Central memory CD8-positive, alpha-beta T cell (primary cell): ENCODE measurements around the gene CHST13.
"Not testable (repeated sequence)": the region's sequence is repeated elsewhere in the genome, so short reads cannot be mapped to it uniquely, and the experiment has no call there.

Experiments
- ATAC-seq: fragments of 150-1000 bp; cut with Tn5 transposase; replicated peaks from 2 replicates; pipeline ENCODE4 v1.10.0; 2022; ENCODE audit warnings: mild to moderate bottlenecking, moderate FRiP score, moderate number of reproducible peaks; ENCODE audit not compliant: poor library complexity, severe bottlenecking; ENCODE audit errors: extremely low read depth
- DNase-seq, 2 donors: peaks; one replicate each; pipeline ENCODE4 v3.0.0; 2021; ENCODE audit warnings: low spot score in 2 of 2
- H3K27ac Mint-ChIP-seq: one replicate; pipeline ENCODE4 v1.8.0; 2022; ENCODE audit warnings: low read depth, mild to moderate bottlenecking, moderate library complexity, mixed read lengths
- H3K27me3 Mint-ChIP-seq: one replicate; pipeline ENCODE4 v1.8.0; 2022; ENCODE audit warnings: mixed read lengths
- H3K36me3 Mint-ChIP-seq: one replicate; pipeline ENCODE4 v1.8.0; 2022; ENCODE audit warnings: mild to moderate bottlenecking, moderate library complexity, mixed read lengths; ENCODE audit not compliant: insufficient read depth
- H3K4me1 Mint-ChIP-seq: one replicate; pipeline ENCODE4 v1.8.0; 2022; ENCODE audit warnings: mixed read lengths
- H3K4me3 Mint-ChIP-seq: one replicate; pipeline ENCODE4 v1.8.0; 2022; ENCODE audit warnings: mild to moderate bottlenecking, moderate library complexity, mixed read lengths
- H3K9me3 Mint-ChIP-seq: one replicate; pipeline ENCODE4 v1.8.0; 2022; ENCODE audit warnings: mixed read lengths

Gene CHST13

DNA sequence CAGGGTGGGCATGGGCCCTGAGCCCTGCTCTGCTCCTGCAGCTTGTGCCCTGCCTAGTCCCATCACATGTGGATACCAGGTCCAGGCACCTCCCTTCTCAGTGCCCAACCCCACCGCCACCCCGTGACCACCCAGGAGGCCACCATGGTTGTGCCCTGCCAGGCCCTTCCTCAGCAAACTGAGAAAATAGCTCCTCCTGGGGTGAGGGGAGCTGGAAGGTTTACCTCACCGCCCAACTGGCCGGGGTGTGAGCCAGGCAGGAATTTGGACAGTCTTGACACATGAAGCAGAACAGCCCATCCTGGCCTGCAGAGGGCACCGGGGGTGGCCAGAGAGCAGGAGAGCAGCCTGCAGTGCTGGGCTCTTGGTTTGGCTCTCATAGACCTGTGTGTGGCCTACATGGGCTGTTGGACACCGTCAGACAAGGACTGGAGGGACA lies 46.2 kb downstream of the CHST13 start:
- no peak overlapping the region for H3K27ac Mint-ChIP-seq
- DNase-seq (no peak), ATAC-seq (no peak)
- no peaks in the 10 kb centered on the region for H3K36me3 Mint-ChIP-seq
- no peaks in the 10 kb centered on the region for H3K4me1 Mint-ChIP-seq
- no peak overlapping the region for H3K4me3 Mint-ChIP-seq
- H3K27me3 Mint-ChIP-seq, result peaks cover 66% of the 10 kb centered on the region
- no peaks in the 10 kb centered on the region for H3K9me3 Mint-ChIP-seq

DNA sequence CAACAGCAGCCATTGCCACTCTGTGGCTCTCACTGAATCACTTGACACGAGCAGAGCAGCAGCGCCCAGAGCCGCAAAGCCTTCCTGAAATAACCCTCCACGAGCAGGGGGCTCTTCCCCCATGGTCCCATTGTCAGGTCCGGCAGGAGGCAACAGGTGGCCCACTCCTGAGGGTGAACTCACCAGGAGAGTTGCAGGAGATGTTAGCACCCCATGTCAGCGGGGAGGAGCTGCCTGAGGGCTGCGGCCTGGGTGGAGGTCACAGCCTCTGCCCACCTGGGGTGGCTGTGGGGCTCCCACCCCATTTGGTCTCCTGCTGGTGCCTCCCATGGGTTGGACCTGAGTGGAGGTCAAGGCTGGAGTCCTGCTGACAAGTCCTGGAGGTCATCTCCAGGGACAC lies 47.1 kb downstream of the CHST13 start:
- H3K4me3 Mint-ChIP-seq, result no peak overlapping the region
- H3K36me3 Mint-ChIP-seq, result no peaks in the 10 kb centered on the region
- peaks cover 66% of the 10 kb centered on the region for H3K27me3 Mint-ChIP-seq
- H3K9me3 Mint-ChIP-seq, result no peaks in the 10 kb centered on the region
- no peak for DNase-seq
- no peaks in the 10 kb centered on the region for H3K4me1 Mint-ChIP-seq
- no peak overlapping the region for H3K27ac Mint-ChIP-seq
- no peak for ATAC-seq

DNA sequence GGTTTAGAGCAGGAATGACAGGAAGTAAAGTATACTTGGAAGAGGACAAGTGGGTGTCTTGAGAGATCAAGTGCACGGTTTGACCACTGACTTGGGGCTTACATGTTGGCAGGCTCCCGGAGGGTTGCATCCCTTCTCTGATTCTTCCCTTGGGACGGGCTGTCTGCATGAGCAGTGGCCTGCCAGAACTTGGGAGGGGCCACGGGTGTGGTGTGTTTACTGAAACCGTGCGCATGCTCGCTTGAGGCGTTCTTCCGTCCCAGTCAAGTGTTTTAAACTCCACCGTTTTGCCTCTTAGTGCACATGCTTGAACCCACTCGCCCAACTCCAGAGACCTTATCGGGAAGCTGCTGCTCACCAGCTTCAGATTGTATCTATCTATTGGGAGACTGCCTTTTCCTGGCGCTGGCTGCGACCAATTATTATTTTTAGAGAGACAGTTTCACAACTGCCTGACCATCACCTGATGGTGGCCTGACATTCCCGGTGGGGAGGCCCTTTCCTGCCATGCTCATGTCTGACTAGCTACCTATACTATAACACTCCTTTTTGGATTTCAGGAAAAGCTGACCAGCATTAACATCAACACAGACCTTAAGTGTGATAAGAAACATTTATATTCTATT lies 49.6 kb downstream of the CHST13 start:
- no peak overlapping the region for H3K27ac Mint-ChIP-seq
- H3K9me3 Mint-ChIP-seq, result no peaks in the 10 kb centered on the region
- no peak overlapping the region for H3K4me3 Mint-ChIP-seq
- H3K27me3 Mint-ChIP-seq, result peaks cover 72% of the 10 kb centered on the region
- DNase-seq, result no peak
- no peak for ATAC-seq
- no peaks in the 10 kb centered on the region for H3K36me3 Mint-ChIP-seq
- H3K4me1 Mint-ChIP-seq, result no peaks in the 10 kb centered on the region

GRCh38 chr3:126577261-126577660 lies 53.3 kb downstream of the CHST13 start:
- ATAC-seq (no peak), DNase-seq (no peak)
- H3K9me3 Mint-ChIP-seq, result no peaks in the 10 kb centered on the region
- H3K36me3 Mint-ChIP-seq, result no peaks in the 10 kb centered on the region
- H3K4me3 Mint-ChIP-seq, result no peak overlapping the region
- H3K27me3 Mint-ChIP-seq, result peaks cover 92% of the 10 kb centered on the region
- no peaks in the 10 kb centered on the region for H3K4me1 Mint-ChIP-seq
- no peak overlapping the region for H3K27ac Mint-ChIP-seq

- no peak overlapping the region for H3K27ac Mint-ChIP-seq
- DNase-seq, result no peak
- H3K27me3 Mint-ChIP-seq, result peaks cover 78% of the 10 kb centered on the region
- no peak for ATAC-seq
- H3K4me1 Mint-ChIP-seq, result no peaks in the 10 kb centered on the region
- H3K36me3 Mint-ChIP-seq, result no peaks in the 10 kb centered on the region
- no peak overlapping the region for H3K4me3 Mint-ChIP-seq
- no peaks in the 10 kb centered on the region for H3K9me3 Mint-ChIP-seq
These were observed 54.7 kb downstream of the CHST13 start for GRCh38 chr3:126578702-126579101.

DNA sequence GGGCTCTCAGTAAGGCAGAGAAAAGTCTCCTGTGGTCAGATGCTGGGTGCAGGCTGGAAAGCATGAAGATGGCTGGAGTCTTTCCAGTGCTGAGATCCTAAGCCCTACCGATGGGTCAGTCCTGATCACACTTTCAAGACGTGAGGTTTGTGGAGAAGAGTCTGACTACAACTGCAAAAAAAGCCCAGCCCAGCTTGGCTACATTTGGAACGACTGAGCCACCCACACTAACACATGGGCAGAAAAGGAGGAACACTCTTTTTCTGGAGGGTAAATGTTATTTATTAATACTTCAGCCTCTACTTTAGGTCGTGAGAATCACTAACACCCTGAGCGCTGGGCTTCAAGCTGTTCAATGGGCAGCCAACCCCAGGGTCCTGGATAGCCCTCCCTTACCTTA lies 56.8 kb downstream of the CHST13 start:
- Mint-ChIP-seq H3K27ac (no peak overlapping the region), H3K36me3 (no peaks in the 10 kb centered on the region), H3K27me3 (peaks cover 58% of the 10 kb centered on the region), H3K4me1 (no peaks in the 10 kb centered on the region), H3K9me3 (no peaks in the 10 kb centered on the region), H3K4me3 (no peak overlapping the region)
- no peak for DNase-seq
- no peak for ATAC-seq

DNA sequence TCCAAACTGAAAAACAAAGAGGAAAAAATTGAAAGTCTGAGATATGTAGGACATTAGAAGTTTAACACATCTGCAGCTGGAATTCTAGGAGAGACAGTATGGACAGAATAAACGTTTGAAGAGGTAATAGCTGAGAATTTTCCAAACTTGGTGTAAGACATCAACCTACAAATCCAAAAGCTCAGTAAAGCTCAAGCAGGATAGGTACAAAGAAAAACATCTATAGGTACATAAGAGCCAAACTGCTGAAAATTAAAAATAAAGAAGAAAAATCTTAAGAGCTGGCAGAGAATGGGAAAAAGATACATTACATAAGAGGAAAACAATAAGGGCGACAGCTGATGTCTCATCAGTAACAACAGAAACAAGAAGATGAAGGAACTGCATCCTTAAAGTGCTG lies 57.6 kb downstream of the CHST13 start:
- Mint-ChIP-seq H3K9me3 (no peaks in the 10 kb centered on the region), H3K36me3 (no peaks in the 10 kb centered on the region), H3K27ac (no peak overlapping the region), H3K4me1 (no peaks in the 10 kb centered on the region), H3K4me3 (no peak overlapping the region), H3K27me3 (peaks cover 49% of the 10 kb centered on the region)
- ATAC-seq (no peak), DNase-seq (no peak)

GRCh38 chr3:126582311-126582710 lies 58.4 kb downstream of the CHST13 start:
- Mint-ChIP-seq H3K36me3 (no peaks in the 10 kb centered on the region), H3K4me3 (no peak overlapping the region), H3K4me1 (no peaks in the 10 kb centered on the region), H3K27me3 (peaks cover 42% of the 10 kb centered on the region), H3K9me3 (no peaks in the 10 kb centered on the region), H3K27ac (no peak overlapping the region)
- ATAC-seq (no peak), DNase-seq (no peak)

DNA sequence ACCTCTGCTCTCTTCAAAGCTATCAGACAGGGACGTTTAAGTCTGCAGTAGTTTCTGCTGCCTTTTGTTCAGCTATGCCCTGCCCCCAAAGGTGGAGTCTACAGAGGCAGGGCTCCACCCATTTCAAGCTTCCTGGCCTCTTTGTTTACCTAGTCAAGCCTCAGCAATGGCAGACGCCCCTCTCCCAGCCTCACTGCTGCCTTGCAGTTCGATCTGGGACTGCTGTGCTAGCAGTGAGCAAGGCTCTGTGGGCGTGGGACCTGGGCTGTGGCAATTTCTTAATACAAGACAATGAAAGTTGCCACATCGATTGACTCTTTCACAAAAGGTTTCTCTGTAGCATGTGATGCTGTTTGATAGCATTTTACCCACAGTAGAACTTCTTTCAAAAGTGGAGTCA lies 67.6 kb downstream of the CHST13 start:
- H3K27me3 Mint-ChIP-seq, result peaks cover 45% of the 10 kb centered on the region
- H3K36me3 Mint-ChIP-seq, H3K9me3 Mint-ChIP-seq, H3K4me1 Mint-ChIP-seq, ATAC-seq, H3K27ac Mint-ChIP-seq, DNase-seq, H3K4me3 Mint-ChIP-seq: not testable (repeated sequence)
